Breast epithelium (tissue), 3 donors: ENCODE results near the gene VMP1.

ENCODE experiments used
- POLR2A ChIP-seq: fragments of 450-650 bp; IDR thresholded peaks from one replicate; pipeline ENCODE4 v1.6.1; 2016; ENCODE audit warnings: antibody characterized with exemption, mild to moderate bottlenecking, moderate library complexity
- POLR2AphosphoS5 ChIP-seq, 3 donors: sonication (generic); formaldehyde crosslinking; IDR thresholded peaks; one replicate each; pipeline ENCODE4 v1.6.1; 2017; ENCODE audit warnings: antibody characterized with exemption in 3 of 3
- TF ChIP-seq, protein P1 (sequence below), 3 donors: fragments of 450-650 bp; IDR thresholded peaks; one replicate each; pipeline ENCODE4 v1.5.1; 2016 to 2017; ENCODE audit warnings: antibody characterized with exemption in 3 of 3, mild to moderate bottlenecking in 3 of 3, moderate library complexity in 3 of 3

DNA sequence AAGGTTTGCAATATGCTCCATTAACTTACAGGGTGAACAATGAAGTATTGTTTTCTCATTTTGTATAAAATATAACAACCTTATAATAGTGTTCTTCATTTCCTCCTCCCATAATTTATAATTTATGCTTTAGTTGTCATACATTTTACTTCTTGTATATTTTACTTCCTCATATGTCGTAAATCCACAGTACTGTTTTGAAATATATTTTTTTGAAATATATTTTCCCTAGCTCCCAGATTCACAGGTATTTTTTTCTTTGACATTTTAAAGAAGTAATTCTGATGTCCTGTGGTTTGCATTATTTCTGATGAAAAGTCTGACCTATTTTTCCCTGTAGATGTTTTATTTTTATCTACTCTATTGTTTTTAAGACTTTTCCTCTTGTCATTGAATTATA is 52.7 kb downstream of the VMP1 start:
- TF ChIP-seq POLR2AphosphoS5 (IDR thresholded peaks at IDR 0.05) (no peak), POLR2A (no peak)
- TF ChIP-seq, protein P1, sequence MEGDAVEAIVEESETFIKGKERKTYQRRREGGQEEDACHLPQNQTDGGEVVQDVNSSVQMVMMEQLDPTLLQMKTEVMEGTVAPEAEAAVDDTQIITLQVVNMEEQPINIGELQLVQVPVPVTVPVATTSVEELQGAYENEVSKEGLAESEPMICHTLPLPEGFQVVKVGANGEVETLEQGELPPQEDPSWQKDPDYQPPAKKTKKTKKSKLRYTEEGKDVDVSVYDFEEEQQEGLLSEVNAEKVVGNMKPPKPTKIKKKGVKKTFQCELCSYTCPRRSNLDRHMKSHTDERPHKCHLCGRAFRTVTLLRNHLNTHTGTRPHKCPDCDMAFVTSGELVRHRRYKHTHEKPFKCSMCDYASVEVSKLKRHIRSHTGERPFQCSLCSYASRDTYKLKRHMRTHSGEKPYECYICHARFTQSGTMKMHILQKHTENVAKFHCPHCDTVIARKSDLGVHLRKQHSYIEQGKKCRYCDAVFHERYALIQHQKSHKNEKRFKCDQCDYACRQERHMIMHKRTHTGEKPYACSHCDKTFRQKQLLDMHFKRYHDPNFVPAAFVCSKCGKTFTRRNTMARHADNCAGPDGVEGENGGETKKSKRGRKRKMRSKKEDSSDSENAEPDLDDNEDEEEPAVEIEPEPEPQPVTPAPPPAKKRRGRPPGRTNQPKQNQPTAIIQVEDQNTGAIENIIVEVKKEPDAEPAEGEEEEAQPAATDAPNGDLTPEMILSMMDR (IDR thresholded peaks at IDR 0.05) = no peak
